NB4 (cell line): ENCODE measurements around the gene MST1.

Experiments
- POLR2A ChIP-seq: IDR thresholded peaks from 2 replicates; pipeline ENCODE4 v1.6.1; 2011; ENCODE audit warnings: mild to moderate bottlenecking; ENCODE audit not compliant: insufficient read length; ENCODE audit errors: extremely low read depth
- TF ChIP-seq, protein P1 (sequence below): IDR thresholded peaks from one replicate; pipeline ENCODE4 v1.5.1; 2012; ENCODE audit warnings: low read depth, low read length

DNA sequence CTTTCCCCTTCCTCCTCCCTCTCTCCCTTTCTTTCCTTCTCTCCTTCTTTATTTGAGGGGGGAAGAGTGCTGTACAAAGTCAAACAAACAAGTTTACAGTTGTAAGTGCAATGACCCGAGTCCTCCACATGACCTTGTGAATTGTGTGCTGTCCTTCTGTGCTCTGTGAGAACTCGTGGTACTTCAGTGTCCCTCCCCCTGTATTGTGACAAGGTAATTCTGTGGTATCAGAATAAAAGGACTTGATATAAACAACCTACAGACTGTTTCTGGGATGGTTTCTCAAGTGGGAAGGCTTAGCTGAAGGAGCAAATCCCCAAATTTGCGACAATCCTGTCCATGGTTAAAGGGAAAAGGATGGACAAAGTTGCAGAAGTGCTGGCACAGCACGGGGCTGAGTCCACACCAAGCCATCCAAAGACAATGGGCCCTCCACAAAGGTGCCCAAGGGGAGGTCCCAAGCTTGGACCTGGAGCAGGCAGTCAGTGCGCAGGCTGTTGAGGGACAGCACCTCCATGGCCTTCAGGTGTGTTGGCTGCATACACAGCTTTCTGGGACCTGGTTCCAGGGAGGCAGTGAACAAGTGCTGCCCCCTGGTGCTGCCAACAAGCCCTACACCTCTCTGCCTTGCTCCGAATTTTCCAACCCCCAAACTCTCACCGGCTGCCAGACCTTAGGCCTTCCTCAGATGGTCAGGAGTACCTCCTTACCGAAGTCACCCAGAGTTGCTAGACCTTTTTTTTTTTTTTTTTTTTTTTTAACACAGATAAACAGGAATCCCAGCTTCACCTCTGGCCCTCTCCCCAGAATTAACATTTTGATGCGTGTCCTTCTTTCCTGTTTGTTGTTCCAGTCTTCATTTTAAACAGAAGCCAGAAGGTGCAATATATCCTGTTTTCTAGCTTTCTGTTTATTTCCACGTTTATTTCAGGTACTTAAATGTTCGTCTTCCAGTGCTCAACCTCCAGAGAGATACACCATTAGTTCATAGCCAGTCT, 17.7 kb downstream of the MST1 start:
- TF ChIP-seq, protein P1, sequence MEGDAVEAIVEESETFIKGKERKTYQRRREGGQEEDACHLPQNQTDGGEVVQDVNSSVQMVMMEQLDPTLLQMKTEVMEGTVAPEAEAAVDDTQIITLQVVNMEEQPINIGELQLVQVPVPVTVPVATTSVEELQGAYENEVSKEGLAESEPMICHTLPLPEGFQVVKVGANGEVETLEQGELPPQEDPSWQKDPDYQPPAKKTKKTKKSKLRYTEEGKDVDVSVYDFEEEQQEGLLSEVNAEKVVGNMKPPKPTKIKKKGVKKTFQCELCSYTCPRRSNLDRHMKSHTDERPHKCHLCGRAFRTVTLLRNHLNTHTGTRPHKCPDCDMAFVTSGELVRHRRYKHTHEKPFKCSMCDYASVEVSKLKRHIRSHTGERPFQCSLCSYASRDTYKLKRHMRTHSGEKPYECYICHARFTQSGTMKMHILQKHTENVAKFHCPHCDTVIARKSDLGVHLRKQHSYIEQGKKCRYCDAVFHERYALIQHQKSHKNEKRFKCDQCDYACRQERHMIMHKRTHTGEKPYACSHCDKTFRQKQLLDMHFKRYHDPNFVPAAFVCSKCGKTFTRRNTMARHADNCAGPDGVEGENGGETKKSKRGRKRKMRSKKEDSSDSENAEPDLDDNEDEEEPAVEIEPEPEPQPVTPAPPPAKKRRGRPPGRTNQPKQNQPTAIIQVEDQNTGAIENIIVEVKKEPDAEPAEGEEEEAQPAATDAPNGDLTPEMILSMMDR: peak; percentile 82
- no peak for TF ChIP-seq POLR2A
